ENCODE data around the gene PET100. TPM values are rescaled to one million over a fixed set of nuclear protein-coding genes. Genes with fewer than 3 reads are reported as not detected.

Gene PET100
- total RNA-seq, 1 experiment from 2014 or later = 126 TPM

DNA sequence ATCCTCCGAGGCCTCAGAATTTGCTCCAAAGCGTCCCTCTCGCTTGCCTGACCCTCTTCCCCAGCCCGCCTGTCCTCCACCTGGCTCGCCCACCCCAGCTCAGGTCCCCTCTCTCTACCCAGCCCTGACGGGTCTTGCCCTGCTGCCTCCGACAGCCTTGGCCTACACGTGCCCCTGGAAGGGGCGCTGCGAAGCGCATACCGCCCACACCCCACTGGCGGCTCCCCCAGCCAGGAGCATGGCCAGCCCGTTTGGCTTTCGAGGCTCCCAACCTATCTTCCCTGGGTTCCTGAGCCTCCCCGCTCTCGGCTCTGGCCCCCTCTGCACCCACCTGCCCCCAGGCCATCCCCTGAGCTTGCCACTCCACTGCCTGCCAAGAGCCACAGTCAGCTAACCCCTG, 4.8 kb upstream of the PET100 start:
- TF ChIP-seq FOSL1 (IDR thresholded peaks at IDR 0.05; ENCODE audit: low read depth) (no peak), ZNF274 (IDR thresholded peaks at IDR 0.05; ENCODE audit: low read depth, low read length) (no peak), REST (IDR thresholded peaks at IDR 0.05; ENCODE audit: low read depth) (no peak), EZH2 (IDR thresholded peaks at IDR 0.05) (no peak), SRF (IDR thresholded peaks at IDR 0.05; ENCODE audit: low read depth) (no peak), SIN3A (IDR thresholded peaks at IDR 0.05; ENCODE audit: low read depth) (no peak), JUND (IDR thresholded peaks at IDR 0.05) (no peak), POLR2A (IDR thresholded peaks at IDR 0.05; ENCODE audit: borderline replicate concordance, extremely low read depth, insufficient read depth, insufficient read length) (no peak), POLR2AphosphoS5 (IDR thresholded peaks at IDR 0.05; ENCODE audit: low read depth, low read length) (no peak), MAX (IDR thresholded peaks at IDR 0.05) (no peak), YY1 (IDR thresholded peaks at IDR 0.05; ENCODE audit: extremely low read depth, insufficient replicate concordance, low read depth, low read length) (no peak)
- no peak for ATAC-seq
- ChIA-PET RAD21 (ENCODE audit: low non-redundant PET in 1 of 2, low total read pairs in 2 of 2, uncharacterized antibody in 2 of 2, unreplicated experiment in 2 of 2) (no interaction called here), POLR2A (no interaction called here), CTCF (no interaction called here)
- Histone ChIP-seq H3K36me3 (ENCODE audit: control insufficient read depth in 1 of 2, insufficient read depth in 2 of 2, low read length in 2 of 2) (peaks cover 5 to 33% of the 10 kb centered on the region in 2 experiments; a peak in 3 of 4 replicates), H3K27me3 (ENCODE audit: insufficient read depth, low read length) (no peaks in the 10 kb centered on the region), H3K9me2 (ENCODE audit: insufficient read depth) (no peaks in the 10 kb centered on the region), H4K20me1 (ENCODE audit: insufficient read depth) (no peaks in the 10 kb centered on the region), H3K4me3 (replicated peaks in 1 of 2; ENCODE audit: low read depth in 1 of 2, low read length in 2 of 2) (no peak overlapping the region), H3K9ac (ENCODE audit: low read length) (no peak overlapping the region), H3K27ac (ENCODE audit: low read depth, low read length) (no peak overlapping the region), H3K9me3 (ENCODE audit: control insufficient read depth in 1 of 2, insufficient read depth in 1 of 2, low read depth in 1 of 2, low read length in 2 of 2) (no peaks in the 10 kb centered on the region), H3K79me2 (ENCODE audit: insufficient read depth, low read length) (peaks cover 41% of the 10 kb centered on the region), H3K4me1 (ENCODE audit: control insufficient read depth in 1 of 2, insufficient read depth in 2 of 2, low read length in 2 of 2) (peaks cover 5 to 10% of the 10 kb centered on the region in 2 experiments), H2AFZ (ENCODE audit: low read depth, low read length, poor library complexity, severe bottlenecking) (no peak overlapping the region), H3K4me2 (ENCODE audit: low read length) (no peak overlapping the region)
- no TSS peak for BruUV-seq (replicated peaks)
- intact Hi-C loops (cut with micrococcal nuclease) = no loop called here
- DNase-seq (ENCODE audit: low read depth, low spot score) = no peak
